WTC11 (cell line): ENCODE results near the gene FTSJ3.
"Not testable (repeated sequence)": the region's sequence is repeated elsewhere in the genome, so short reads cannot be mapped to it uniquely, and the experiment has no call there.

Experiments
- ATF1 ChIP-seq: sonication (generic); formaldehyde crosslinking; IDR thresholded peaks from 2 replicates; pipeline ENCODE4 v1.8.1; 2023; ENCODE audit warnings: mild to moderate bottlenecking, moderate library complexity, missing genetic modification reagents
- CREB1 ChIP-seq: sonication (generic); formaldehyde crosslinking; IDR thresholded peaks from 2 replicates; pipeline ENCODE4 v1.8.0; 2023; ENCODE audit warnings: mild to moderate bottlenecking, missing genetic modification reagents
- CTCF ChIP-seq: fragments of 200-600 bp; IDR thresholded peaks from 2 replicates; pipeline ENCODE4 v1.8.0; 2022; ENCODE audit warnings: antibody characterized with exemption
- MAX ChIP-seq: sonication (generic); formaldehyde crosslinking; IDR thresholded peaks from 2 replicates; pipeline ENCODE4 v1.8.0; 2022; ENCODE audit warnings: mild to moderate bottlenecking, missing genetic modification reagents
- NFYB ChIP-seq: sonication (generic); formaldehyde crosslinking; conservative IDR thresholded peaks from 2 replicates; pipeline ENCODE4 v1.8.0; 2022; ENCODE audit warnings: low read depth, missing genetic modification reagents
- TCF7 ChIP-seq: sonication (generic); formaldehyde crosslinking; IDR thresholded peaks from 2 replicates; pipeline ENCODE4 v1.8.0; 2022; ENCODE audit warnings: mild to moderate bottlenecking, low read depth, missing genetic modification reagents, moderate library complexity
- ZBTB43 ChIP-seq: sonication (generic); formaldehyde crosslinking; IDR thresholded peaks from 2 replicates; pipeline ENCODE4 v1.8.1; 2023; ENCODE audit warnings: mild to moderate bottlenecking, missing genetic modification reagents
- ZNF512 ChIP-seq: sonication (generic); formaldehyde crosslinking; IDR thresholded peaks from 2 replicates; pipeline ENCODE4 v1.8.1; 2022; ENCODE audit warnings: missing genetic modification reagents, borderline replicate concordance

GRCh38 chr17:63871646-63872365 is 44.3 kb upstream of the FTSJ3 start:
- TF ChIP-seq NFYB; ZBTB43 (CRISPR knock-in tag); CTCF; ZNF512 (CRISPR knock-in tag); CREB1; ATF1 (CRISPR knock-in tag); TCF7; MAX: not testable (repeated sequence)
